ENCODE data around the gene OXGR1. TPM values are rescaled to one million over a fixed set of nuclear protein-coding genes. Genes with fewer than 3 reads are reported as not detected.

OXGR1 gene
- total RNA-seq, 1 experiment from 2014 or later: not detected

DNA sequence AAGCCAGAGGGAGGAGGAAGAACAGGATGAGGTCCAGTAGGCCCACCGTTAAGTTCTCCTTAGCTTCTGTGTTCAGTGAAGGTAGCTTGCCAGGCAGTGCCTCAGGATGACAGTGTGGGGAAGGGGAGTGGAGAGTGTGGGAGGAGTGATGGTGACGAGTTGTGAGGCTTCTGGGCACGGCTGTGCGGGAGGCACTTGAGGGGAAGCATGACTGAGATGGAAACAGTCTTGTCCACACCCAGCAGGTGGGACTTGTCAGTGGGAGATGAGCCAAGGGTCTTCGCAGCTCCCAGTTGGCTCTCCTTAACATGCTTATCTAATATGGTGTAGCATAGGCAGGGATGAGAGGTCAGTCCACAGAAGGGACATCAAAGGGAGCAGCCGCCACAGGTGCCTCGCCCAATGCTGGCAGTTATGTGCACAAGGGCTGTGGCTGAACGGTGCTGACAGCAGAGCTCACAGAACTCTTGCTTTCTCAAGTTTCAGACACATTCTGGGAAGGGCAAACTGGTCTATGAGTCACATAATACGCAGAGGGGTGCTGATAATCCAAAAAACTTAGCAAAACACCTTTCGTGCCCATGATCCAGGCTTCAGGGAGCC lies 47.5 kb downstream of the OXGR1 start:
- no peak overlapping the region for H3K27ac ChIP-seq (ENCODE audit: low read length)
- TF ChIP-seq, protein P1, sequence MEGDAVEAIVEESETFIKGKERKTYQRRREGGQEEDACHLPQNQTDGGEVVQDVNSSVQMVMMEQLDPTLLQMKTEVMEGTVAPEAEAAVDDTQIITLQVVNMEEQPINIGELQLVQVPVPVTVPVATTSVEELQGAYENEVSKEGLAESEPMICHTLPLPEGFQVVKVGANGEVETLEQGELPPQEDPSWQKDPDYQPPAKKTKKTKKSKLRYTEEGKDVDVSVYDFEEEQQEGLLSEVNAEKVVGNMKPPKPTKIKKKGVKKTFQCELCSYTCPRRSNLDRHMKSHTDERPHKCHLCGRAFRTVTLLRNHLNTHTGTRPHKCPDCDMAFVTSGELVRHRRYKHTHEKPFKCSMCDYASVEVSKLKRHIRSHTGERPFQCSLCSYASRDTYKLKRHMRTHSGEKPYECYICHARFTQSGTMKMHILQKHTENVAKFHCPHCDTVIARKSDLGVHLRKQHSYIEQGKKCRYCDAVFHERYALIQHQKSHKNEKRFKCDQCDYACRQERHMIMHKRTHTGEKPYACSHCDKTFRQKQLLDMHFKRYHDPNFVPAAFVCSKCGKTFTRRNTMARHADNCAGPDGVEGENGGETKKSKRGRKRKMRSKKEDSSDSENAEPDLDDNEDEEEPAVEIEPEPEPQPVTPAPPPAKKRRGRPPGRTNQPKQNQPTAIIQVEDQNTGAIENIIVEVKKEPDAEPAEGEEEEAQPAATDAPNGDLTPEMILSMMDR (IDR thresholded peaks at IDR 0.05): no peak
- TF ChIP-seq, protein P2, sequence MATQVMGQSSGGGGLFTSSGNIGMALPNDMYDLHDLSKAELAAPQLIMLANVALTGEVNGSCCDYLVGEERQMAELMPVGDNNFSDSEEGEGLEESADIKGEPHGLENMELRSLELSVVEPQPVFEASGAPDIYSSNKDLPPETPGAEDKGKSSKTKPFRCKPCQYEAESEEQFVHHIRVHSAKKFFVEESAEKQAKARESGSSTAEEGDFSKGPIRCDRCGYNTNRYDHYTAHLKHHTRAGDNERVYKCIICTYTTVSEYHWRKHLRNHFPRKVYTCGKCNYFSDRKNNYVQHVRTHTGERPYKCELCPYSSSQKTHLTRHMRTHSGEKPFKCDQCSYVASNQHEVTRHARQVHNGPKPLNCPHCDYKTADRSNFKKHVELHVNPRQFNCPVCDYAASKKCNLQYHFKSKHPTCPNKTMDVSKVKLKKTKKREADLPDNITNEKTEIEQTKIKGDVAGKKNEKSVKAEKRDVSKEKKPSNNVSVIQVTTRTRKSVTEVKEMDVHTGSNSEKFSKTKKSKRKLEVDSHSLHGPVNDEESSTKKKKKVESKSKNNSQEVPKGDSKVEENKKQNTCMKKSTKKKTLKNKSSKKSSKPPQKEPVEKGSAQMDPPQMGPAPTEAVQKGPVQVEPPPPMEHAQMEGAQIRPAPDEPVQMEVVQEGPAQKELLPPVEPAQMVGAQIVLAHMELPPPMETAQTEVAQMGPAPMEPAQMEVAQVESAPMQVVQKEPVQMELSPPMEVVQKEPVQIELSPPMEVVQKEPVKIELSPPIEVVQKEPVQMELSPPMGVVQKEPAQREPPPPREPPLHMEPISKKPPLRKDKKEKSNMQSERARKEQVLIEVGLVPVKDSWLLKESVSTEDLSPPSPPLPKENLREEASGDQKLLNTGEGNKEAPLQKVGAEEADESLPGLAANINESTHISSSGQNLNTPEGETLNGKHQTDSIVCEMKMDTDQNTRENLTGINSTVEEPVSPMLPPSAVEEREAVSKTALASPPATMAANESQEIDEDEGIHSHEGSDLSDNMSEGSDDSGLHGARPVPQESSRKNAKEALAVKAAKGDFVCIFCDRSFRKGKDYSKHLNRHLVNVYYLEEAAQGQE (IDR thresholded peaks at IDR 0.05; ENCODE audit: insufficient read depth in 1 of 2, low read depth in 2 of 2, low read length in 1 of 2): no peak
- TF ChIP-seq TCF7L2 (IDR thresholded peaks at IDR 0.05; ENCODE audit: low read depth, low read length): no peak
- no peak for TF ChIP-seq SIN3A (IDR thresholded peaks at IDR 0.05; ENCODE audit: borderline replicate concordance, insufficient read depth, low read depth, low read length)
- no peak for TF ChIP-seq POLR2AphosphoS5 (IDR thresholded peaks at IDR 0.05; ENCODE audit: low read depth, low read length)
- DNase-seq (ENCODE audit: low read depth, low spot score) (no peak), ATAC-seq (no peak)
- no TSS peak for BruUV-seq (replicated peaks)
- POLR2A ChIA-PET: no interaction called here
- H3K27me3 ChIP-seq (ENCODE audit: control insufficient read depth, insufficient read depth, low read length): no peaks in the 10 kb centered on the region
- no peaks in the 10 kb centered on the region for H3K4me1 ChIP-seq (ENCODE audit: control insufficient read depth, insufficient read depth, low read length)
- CTCF ChIA-PET: no interaction called here
- H3K36me3 ChIP-seq (ENCODE audit: control insufficient read depth, insufficient read depth, low read length): no peaks in the 10 kb centered on the region
- in situ Hi-C loops (cut with HindIII; ENCODE audit: low pct_unique_long_range_greater_than_20kb, low sequenced_read_pairs): no loop called here
- no peak overlapping the region for H3K4me3 ChIP-seq (ENCODE audit: low read depth in 2 of 2, low read length in 2 of 2)
- H3K9me3 ChIP-seq (ENCODE audit: control insufficient read depth, insufficient read depth, low read depth, low read length): no peaks in the 10 kb centered on the region
- intact Hi-C loops (cut with micrococcal nuclease; ENCODE audit: unreplicated experiment): no loop called here

DNA sequence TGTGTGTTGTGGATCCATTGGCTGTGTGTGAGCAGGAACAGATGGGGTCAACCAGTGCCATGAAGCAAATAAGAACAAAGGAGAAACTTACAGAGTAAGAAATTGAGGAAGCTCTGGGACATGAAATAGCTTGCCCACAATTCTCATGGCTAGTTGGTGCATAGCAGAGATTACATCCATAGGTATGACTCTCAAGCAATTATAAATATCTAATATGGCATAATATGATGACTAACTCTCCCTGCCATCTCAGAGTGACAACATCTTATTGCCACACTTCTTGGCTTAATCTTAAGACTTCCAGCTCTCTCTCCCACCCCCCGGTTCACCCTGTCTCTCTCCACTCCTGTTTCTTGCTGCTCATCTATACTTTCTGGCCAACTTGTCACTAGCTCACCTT lies 53.3 kb downstream of the OXGR1 start:
- DNase-seq (ENCODE audit: low read depth, low spot score) (no peak), ATAC-seq (no peak)
- BruUV-seq (replicated peaks): no TSS peak
- POLR2A ChIA-PET: no interaction called here
- Histone ChIP-seq H3K4me1 (ENCODE audit: control insufficient read depth, insufficient read depth, low read length) (no peaks in the 10 kb centered on the region), H3K27me3 (ENCODE audit: control insufficient read depth, insufficient read depth, low read length) (no peaks in the 10 kb centered on the region), H3K4me3 (ENCODE audit: low read depth in 2 of 2, low read length in 2 of 2) (no peak overlapping the region), H3K27ac (ENCODE audit: low read length) (no peak overlapping the region), H3K9me3 (ENCODE audit: control insufficient read depth, insufficient read depth, low read depth, low read length) (no peaks in the 10 kb centered on the region), H3K36me3 (ENCODE audit: control insufficient read depth, insufficient read depth, low read length) (no peaks in the 10 kb centered on the region)
- TF ChIP-seq, protein P1 (IDR thresholded peaks at IDR 0.05): no peak
- TF ChIP-seq SIN3A (IDR thresholded peaks at IDR 0.05; ENCODE audit: borderline replicate concordance, insufficient read depth, low read depth, low read length) (no peak), TCF7L2 (IDR thresholded peaks at IDR 0.05; ENCODE audit: low read depth, low read length) (no peak), POLR2AphosphoS5 (IDR thresholded peaks at IDR 0.05; ENCODE audit: low read depth, low read length) (no peak)
- TF ChIP-seq, protein P2 (IDR thresholded peaks at IDR 0.05; ENCODE audit: insufficient read depth in 1 of 2, low read depth in 2 of 2, low read length in 1 of 2): no peak
- in situ Hi-C loops (cut with HindIII; ENCODE audit: low pct_unique_long_range_greater_than_20kb, low sequenced_read_pairs) (no loop called here), intact Hi-C loops (cut with micrococcal nuclease; ENCODE audit: unreplicated experiment) (no loop called here)
- CTCF ChIA-PET: no interaction called here

Data from Panc1 (cell line).